Thyroid gland (tissue), 4 donors: Measurements from ENCODE around the gene EXT2.

ENCODE experiments used
- CTCF ChIP-seq, 6 experiments: fragments of 200-600 bp in 3 of 6; fragments of 450-650 bp in 3 of 6; sonication (generic) in 3 of 6; IDR thresholded peaks; one replicate each; pipeline ENCODE4 v1.5.1; 2016 to 2019; ENCODE audit warnings: antibody characterized with exemption in 6 of 6, mild to moderate bottlenecking in 2 of 6, inconsistent platforms in 1 of 6, moderate library complexity in 1 of 6
- POLR2A ChIP-seq, 2 donors: fragments of 450-650 bp; IDR thresholded peaks; one replicate each; pipeline ENCODE4 v1.6.1; 2017; ENCODE audit warnings: antibody characterized with exemption in 2 of 2, mild to moderate bottlenecking in 2 of 2, moderate library complexity in 1 of 2

- TF ChIP-seq POLR2A (IDR thresholded peaks at IDR 0.05) (no peak), CTCF (IDR thresholded peaks at IDR 0.05) (no peak)
Measured at GRCh38 chr11:44113018-44113417, 17.5 kb downstream of the EXT2 start.
